Breast epithelium (tissue), 3 donors: ENCODE measurements around the gene SMARCD1.

ENCODE experiments used
- POLR2A ChIP-seq: fragments of 450-650 bp; IDR thresholded peaks from one replicate; pipeline ENCODE4 v1.6.1; 2016; ENCODE audit warnings: antibody characterized with exemption, mild to moderate bottlenecking, moderate library complexity
- POLR2AphosphoS5 ChIP-seq, 3 donors: sonication (generic); formaldehyde crosslinking; IDR thresholded peaks; one replicate each; pipeline ENCODE4 v1.6.1; 2017; ENCODE audit warnings: antibody characterized with exemption in 3 of 3
- TF ChIP-seq, protein P1 (sequence below), 3 donors: fragments of 450-650 bp; IDR thresholded peaks; one replicate each; pipeline ENCODE4 v1.5.1; 2016 to 2017; ENCODE audit warnings: antibody characterized with exemption in 3 of 3, mild to moderate bottlenecking in 3 of 3, moderate library complexity in 3 of 3

GRCh38 chr12:50075808-50076170 lies 9.4 kb upstream of the SMARCD1 start:
- TF ChIP-seq POLR2AphosphoS5 (IDR thresholded peaks at IDR 0.05) (no peak), POLR2A (no peak)
- TF ChIP-seq, protein P1, sequence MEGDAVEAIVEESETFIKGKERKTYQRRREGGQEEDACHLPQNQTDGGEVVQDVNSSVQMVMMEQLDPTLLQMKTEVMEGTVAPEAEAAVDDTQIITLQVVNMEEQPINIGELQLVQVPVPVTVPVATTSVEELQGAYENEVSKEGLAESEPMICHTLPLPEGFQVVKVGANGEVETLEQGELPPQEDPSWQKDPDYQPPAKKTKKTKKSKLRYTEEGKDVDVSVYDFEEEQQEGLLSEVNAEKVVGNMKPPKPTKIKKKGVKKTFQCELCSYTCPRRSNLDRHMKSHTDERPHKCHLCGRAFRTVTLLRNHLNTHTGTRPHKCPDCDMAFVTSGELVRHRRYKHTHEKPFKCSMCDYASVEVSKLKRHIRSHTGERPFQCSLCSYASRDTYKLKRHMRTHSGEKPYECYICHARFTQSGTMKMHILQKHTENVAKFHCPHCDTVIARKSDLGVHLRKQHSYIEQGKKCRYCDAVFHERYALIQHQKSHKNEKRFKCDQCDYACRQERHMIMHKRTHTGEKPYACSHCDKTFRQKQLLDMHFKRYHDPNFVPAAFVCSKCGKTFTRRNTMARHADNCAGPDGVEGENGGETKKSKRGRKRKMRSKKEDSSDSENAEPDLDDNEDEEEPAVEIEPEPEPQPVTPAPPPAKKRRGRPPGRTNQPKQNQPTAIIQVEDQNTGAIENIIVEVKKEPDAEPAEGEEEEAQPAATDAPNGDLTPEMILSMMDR (IDR thresholded peaks at IDR 0.05) = no peak
